GM18511 (cell line): ENCODE results near the gene SH2D3A.
"Not testable (repeated sequence)": the region's sequence is repeated elsewhere in the genome, so short reads cannot be mapped to it uniquely, and the experiment has no call there.

Experiments used
- ATAC-seq: cut with Tn5 transposase; IDR thresholded peaks from one replicate; pipeline ENCODE4 v1.9.1; 2021; ENCODE audit warnings: mild to moderate bottlenecking, moderate library complexity; ENCODE audit not compliant: unreplicated experiment

SH2D3A gene

GRCh38 chr19:6762253-6762797 is 4.9 kb downstream of the SH2D3A start:
- ATAC-seq: not testable (repeated sequence)

- ATAC-seq: no peak
These were observed 6.1 kb downstream of the SH2D3A start for GRCh38 chr19:6761053-6761676.

- ATAC-seq: no peak
These were observed 6.6 kb downstream of the SH2D3A start for GRCh38 chr19:6760606-6761005.

- no peak for ATAC-seq
These were observed 12.4 kb downstream of the SH2D3A start for GRCh38 chr19:6754653-6755463.

- no peak for ATAC-seq
These were observed 13.1 kb downstream of the SH2D3A start for GRCh38 chr19:6754136-6754535.

- ATAC-seq: peak; percentile 89
These were observed 13.8 kb downstream of the SH2D3A start for GRCh38 chr19:6753178-6754031.

- no peak for ATAC-seq
These were observed 14.7 kb downstream of the SH2D3A start for GRCh38 chr19:6752256-6753177.

- ATAC-seq: no peak
These were observed 16.0 kb downstream of the SH2D3A start for GRCh38 chr19:6751189-6751588.

DNA sequence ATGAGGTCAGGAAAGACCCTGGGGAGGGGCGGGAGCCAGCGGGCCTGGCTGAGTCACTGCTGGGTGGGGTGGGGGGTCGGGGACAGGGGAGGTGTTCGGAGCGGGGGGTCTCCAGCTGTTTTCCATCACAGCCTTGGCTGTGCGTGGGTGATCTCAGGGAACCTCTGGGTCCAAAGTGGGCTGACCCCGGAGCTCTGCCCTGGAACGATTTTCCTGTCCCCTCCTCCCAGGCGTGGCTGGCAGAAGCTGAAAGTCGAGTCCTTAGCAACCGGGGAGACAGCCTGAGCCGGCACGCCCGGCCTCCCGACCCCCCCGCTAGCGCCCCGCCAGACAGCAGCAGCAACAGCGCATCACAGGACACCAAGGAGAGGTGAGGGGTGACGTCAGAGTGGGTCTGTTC is 17.2 kb downstream of the SH2D3A start:
- ATAC-seq: no peak

GRCh38 chr19:6748543-6748942 is 18.7 kb downstream of the SH2D3A start:
- ATAC-seq: not testable (repeated sequence)

DNA sequence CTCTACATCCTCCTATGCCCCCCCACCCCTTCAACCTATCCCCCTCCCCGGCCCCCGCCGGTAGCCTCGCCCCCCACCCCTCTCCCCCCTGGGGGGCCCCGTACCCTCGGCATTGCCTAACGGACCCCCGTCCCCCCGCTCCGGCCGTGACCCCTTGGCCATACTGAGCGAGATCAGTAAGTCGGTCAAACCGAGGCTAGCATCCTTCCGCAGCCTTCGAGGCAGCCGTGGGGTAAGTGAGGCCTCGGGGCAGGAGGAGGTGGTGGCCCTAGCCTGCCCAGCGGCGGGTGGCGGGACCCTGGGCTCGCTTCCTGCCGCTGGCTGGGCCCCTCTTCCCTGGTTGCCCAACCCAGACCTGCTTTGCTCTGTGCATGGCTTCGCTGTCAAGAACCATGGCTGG is 21.3 kb downstream of the SH2D3A start:
- no peak for ATAC-seq

DNA sequence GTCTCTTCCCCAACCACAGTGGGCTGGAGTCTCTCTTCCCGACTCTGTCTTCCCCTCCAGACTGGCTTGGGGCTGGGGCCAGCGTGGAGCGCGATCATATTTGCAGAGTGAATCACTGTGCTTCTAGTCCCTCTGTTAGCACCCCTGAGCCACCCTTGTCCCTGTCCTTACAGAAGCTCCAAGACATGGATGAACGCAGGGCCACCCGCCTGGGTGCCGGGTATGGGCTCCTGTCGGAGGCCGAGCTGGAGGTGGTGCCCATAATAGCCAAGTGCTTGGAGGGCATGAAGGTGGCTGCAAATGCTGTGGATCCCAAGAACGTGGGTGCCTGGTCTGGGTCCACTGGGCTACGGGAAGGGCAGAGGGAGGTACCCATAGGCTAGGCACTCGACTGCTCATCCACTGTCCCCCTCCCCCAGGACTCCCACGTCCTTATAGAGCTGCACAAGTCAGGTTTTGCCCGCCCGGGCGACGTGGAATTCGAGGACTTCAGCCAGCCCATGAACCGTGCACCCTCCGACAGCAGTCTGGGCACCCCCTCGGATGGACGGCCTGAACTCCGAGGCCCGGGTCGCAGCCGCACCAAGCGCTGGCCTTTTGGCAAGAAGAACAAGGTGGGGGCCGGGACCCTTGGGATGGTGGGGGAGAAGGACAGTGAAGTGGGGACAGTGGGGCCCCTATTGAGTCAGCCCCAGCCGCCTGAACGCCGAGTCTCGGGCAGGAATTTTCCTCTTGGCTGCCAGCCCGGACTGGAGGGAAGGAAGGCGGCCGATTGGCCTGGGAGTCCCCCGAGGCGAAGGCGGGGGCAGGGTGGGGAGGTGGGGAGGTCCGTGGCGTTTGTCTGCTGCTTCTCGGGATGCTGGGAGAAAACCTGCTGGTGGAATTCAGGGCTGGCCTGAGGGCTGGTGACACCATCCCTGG is 22.6 kb downstream of the SH2D3A start:
- ATAC-seq: no peak

DNA sequence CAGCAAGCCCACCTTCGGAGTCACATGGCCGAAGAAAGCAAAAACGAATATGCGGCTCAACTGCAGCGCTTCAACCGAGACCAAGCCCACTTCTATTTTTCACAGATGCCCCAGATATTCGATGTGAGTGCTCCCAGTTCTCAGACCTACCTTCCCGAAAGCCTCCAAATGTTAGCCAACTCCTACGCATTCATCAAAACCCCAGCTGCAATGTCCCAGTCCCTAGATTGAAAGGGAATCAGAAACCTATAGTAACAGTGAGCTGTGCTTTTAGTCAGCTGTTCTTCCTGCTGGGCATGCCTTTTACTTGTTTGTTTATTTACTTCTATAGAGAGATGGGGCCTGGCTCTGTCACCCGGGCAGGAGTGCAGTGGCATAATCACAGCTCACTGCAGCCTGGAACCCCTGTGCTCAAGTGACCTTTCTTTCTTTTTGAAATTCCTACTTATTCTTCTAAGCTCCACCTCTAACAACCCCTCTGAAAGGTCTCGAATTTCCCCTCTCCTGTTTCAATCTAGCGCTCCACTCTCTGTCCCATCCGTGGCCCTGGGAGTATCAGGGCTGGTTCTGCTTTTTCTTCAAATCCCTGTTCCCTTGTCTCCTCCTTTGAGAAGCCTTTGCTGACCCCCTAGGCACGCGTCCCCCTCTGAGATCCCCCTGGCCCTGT is 23.4 kb downstream of the SH2D3A start:
- ATAC-seq: no peak

GRCh38 chr19:6743066-6743465 is 24.2 kb downstream of the SH2D3A start:
- ATAC-seq: no peak

DNA sequence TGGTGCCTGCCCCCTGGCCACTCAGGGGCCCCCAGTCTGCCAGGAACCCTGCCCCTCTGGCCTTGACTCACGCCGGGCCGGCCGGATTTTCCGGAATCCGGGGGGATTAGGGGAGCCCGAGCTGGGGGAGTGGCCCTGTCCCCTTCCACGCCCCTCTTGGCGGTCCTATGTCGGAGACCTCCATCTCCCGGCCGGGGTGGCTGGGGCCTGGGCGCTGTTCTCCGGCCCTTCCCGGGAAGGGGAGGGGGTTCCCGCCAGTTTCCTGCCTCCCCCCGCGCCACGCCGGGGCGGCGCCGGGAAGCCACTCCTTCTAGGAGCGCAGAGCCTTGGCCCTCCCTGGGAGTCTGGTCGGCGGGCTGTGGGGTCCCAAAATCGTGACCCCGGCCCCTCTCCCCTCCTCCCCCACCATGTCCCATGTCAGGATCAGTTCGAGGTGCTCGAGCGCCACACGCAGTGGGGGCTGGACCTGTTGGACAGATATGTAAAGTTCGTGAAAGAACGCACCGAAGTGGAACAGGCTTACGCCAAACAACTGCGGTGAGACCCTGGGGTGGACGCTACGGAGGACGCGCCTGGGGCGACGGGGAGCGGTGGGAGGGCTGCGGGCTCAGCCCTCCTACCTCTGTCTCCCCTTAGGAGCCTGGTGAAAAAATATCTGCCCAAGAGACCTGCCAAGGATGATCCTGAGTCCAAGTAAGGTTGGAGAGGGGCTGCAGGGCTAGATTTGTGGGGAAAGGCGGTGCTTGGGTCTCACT is 26.5 kb downstream of the SH2D3A start:
- ATAC-seq: no peak

DNA sequence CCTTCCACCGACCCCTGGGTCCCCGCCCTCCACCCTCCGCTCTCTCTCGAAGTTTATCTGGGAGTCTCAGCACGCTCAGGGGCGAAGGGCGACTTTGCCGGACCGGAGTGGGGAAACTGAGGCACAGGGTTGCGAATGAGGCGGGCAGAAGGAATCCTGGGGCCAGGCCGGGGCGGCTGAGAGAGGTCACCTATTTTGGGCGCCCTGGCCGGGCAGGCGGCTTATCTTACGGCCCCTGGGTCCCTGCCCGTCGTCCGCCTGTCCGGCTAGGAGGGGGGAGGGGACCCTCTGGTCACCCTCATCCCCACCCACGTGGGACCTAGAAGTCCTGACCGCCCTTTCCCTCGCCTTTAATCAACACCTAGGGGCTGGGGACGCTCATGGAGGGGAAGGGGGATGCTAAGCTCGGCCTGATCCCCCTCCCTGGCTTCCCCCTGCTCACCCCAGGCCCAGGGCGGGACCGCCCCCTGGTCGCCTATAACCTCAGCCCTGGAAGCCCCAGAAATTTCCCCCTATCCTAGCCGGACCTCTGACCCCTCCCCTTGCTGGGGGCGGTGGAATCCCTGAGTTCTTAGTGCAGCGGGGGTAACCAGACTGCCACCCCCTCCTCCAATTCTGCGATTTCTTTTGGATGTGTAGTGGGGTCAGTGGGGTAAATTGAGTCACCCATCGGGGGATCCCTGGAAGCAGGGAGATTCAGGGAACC is 27.2 kb downstream of the SH2D3A start:
- no peak for ATAC-seq

DNA sequence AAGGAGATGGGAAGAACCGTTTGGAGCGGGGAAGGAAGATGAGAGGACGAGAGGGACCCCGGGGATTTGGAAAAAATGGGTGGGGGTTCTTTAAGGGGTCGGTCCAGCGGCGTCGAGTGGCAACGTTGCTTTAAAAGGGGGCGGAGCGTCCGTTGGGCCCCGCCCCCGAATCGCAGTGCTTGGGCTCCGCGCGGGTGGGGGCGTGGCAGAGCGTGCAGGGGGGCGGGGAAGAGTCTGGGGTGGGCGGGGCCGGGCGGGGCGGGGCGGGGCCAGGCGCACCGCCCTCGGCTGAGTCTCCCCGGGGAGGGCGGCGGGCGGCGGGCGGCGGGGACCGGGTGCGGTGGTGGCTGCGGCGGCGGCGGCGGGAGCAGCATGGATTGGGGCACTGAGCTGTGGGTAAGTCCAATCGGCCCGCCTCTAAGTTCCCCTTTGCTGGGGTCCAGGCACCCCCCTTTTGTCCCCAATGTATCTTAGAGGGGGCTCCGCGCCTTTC is 27.8 kb downstream of the SH2D3A start, which contains the start of gene TRIP10:
TSS of gene TRIP10 (plus strand) at position 291 of the 493 bp plus-strand sequence. CDS start at position 373, 82 bp downstream.
- ATAC-seq: no peak
